HG03039 (cell line): ENCODE measurements around the gene ANKRD11.
"Not testable (repeated sequence)": the region's sequence is repeated elsewhere in the genome, so short reads cannot be mapped to it uniquely, and the experiment has no call there.

Source experiments
- ATAC-seq: cut with Tn5 transposase; IDR thresholded peaks from one replicate; pipeline ENCODE4 v1.9.1; 2021; ENCODE audit warnings: mild to moderate bottlenecking, moderate library complexity; ENCODE audit not compliant: unreplicated experiment

ANKRD11 gene

DNA sequence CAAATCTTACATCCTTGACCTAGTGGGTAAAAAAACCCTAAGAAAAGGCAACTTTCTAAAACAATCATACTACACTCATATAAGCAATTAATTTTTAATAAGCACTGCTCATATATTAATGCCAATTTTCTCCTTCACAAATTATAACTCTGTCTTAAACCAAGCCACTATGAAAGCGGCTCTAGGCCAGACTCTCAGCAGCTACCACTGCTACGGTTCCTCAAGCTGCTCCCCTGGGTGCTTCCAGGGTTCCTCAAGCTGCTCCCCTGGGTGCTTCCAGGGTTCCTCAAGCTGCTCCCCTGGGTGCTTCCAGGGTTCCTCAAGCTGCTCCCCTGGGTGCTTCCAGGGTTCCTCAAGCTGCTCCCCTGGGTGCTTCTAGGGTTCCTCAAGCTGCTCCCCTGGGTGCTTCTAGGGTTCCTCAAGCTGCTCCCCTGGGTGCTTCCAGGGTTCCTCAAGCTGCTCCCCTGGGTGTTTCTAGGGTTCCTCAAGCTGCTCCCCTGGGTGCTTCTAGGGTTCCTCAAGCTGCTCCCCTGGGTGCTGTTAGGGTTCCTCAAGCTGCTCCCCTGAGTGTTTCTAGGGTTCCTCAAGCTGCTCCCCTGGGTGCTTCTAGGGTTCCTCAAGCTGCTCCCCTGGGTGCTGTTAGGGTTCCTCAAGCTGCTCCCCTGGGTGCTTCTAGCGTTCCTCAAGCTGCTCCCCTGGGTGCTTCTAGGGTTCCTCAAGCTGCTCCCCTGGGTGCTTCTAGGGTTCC is 35.8 kb downstream of the ANKRD11 start:
- ATAC-seq = not testable (repeated sequence)

- no peak for ATAC-seq
Observed at GRCh38 chr16:89453501-89454321, 36.6 kb downstream of the ANKRD11 start.

GRCh38 chr16:89452925-89453324 is 37.4 kb downstream of the ANKRD11 start:
- no peak for ATAC-seq

DNA sequence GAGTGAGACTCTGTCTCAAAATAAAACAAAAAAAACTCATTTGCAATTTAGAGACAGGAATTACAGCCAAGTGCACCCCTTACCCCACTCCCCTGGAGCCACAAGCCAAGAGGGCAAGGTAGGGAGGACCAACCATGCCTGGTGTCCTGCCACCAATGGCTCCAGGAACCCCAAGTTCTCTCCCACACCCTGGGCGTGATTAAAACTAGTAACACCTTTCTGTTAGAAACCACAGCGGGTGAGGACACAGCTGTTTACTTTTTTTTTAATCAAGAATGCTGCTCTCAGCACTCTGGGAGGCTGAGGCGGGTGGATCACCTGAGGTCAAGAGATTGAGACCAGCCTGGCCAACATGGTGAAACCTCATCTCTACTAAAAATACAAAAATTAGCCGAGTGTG is 38.1 kb downstream of the ANKRD11 start:
- ATAC-seq = no peak

GRCh38 chr16:89450537-89450936 is 39.8 kb downstream of the ANKRD11 start:
- no peak for ATAC-seq

DNA sequence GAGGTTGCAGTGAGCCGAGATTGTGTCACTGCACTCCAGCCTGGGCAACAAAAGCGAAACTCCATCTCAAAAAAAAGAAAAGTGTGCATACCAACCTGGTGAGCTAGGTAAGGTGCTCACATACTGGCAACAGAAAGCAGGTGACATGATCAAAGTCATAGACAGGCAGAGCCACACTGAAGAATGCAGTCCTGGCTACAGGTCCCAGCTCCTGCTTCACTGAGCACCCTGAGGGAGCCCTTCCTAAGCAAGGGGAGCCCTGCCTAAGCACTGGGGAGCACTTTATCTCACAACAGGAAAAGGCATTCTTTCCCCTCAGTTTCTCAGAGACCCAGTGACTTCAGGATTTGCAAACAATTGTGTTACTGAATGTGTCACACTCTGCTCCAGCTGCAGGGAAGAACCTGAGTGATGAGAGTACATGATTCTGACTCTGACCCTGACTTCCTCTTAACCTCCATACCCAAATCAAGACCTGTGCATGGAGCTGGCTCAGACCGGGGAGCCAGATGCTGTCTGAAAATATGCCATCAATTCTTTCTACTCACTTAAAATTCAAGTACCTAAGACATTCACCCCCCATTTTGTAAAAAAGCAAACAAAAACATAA is 40.5 kb downstream of the ANKRD11 start:
- ATAC-seq = no peak

DNA sequence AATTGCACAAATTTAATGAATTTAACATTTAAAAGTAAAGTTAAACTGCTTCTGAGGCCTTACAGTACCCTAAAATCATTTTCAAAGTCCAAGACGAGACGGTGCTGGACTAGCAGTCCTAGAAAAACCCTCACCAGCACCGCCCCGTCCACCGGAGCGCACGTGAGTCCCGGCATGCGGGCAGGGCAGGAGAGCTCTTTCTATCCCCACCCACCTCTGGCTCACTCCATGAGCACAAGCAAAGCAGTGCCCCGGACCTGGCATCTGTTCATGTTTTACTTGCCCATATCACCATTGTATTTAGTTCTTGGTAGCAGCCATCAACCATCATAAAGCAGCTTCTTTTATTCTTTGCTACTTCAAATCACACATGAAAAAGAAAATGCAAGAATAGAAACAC is 41.7 kb downstream of the ANKRD11 start:
- no peak for ATAC-seq

DNA sequence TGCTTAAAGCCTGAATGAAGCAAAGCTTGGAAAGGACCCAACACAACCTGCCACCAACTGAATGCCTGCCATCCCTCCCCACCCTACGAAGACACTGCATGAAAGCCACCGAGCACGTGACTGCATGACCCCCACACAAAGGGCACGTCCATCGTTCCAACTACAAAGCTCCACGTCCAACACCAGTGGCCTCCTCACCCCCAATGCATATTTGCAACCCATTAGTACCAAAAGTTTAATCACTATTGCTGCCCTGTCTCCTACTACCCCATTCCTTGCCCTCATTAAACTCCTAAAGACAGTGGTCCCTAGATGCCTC is 43.4 kb downstream of the ANKRD11 start:
- no peak for ATAC-seq

- ATAC-seq = no peak
Observed at GRCh38 chr16:89446136-89446974, 44.0 kb downstream of the ANKRD11 start.

DNA sequence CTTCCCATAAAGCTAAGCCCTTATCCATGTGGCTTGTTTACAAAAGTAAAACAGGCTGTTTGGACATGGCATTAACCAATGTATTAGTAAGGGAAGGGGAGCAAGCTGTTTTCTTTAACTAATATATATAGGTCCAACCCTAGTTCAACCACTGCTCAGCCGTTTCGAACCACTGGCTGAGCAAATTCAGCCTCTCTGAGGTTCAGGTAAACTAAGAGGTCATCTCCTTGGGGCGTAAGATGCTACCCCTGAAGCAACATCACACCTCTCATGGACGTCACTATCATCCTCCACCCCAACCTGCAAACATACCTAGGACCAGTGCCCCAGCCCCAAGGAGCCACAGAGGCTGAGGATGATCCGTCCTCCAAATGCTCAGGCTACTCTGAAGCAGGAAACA is 45.2 kb downstream of the ANKRD11 start:
- no peak for ATAC-seq

DNA sequence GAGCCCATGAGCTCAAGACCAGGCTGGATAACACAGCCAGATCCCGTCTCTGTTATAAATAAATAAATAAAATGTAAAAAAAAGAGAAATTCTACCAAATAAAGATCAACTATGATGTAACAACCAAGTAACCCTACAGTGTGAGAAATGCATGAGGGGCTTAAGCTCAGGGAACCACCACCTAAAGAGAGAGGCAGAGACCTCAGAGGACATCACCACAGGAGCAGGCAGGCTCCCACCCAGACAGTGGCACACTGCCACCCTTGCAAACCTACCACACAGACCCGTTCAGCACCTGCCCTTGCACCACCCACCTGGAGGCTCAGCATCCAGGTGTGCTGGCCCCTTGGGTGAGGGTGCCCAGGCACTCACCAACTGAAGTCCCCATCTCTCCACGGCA is 45.6 kb downstream of the ANKRD11 start:
- no peak for ATAC-seq

DNA sequence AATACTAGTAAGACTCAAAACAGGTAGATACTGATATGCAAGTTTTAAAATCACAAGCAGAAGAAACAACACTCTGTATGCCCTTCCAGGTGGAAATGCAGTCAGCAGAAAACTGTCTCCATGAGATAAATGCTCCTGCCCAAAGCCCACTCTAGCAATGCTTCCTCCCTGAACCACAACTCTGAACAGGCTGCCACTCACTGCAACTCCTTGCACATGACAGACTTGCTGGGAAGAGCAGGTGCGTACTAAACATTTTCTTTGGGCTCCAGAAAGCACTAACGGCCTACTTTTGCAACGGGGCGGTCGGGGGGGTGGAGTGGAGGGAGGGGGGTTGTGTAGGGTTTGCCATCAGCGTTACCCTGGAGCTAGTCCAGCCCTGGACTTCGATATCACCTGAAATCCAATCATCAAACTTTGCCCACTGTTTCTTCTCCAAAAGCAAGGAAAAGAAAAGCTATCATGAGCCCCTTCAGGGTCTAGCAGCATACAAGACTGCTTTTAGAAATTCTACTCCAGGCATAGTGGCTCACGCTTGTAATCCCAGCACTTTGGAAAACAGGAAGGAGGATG is 46.1 kb downstream of the ANKRD11 start:
- ATAC-seq = no peak

DNA sequence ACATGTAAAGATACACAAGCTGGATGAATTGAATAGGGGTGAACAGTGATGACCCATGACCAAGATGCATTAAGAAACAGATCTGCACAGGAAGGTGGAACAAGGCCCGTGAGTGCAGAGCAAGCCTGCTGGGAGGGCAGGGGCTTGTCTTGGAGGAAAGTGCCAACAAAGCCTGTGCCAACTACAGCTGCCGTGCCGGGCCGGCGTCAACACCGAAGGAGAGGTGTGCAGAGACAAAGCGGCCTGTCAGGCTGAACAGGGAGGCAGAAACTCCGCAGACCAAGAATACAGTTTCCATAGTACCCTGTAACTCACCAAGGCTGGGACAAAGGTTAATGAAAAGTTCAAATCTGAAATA is 46.7 kb downstream of the ANKRD11 start:
- no peak for ATAC-seq

GRCh38 chr16:89442990-89443726 is 47.2 kb downstream of the ANKRD11 start:
- ATAC-seq = no peak

GRCh38 chr16:89442588-89442987 is 47.8 kb downstream of the ANKRD11 start:
- ATAC-seq = no peak

GRCh38 chr16:89439659-89440058 is 50.7 kb downstream of the ANKRD11 start:
- ATAC-seq = no peak

DNA sequence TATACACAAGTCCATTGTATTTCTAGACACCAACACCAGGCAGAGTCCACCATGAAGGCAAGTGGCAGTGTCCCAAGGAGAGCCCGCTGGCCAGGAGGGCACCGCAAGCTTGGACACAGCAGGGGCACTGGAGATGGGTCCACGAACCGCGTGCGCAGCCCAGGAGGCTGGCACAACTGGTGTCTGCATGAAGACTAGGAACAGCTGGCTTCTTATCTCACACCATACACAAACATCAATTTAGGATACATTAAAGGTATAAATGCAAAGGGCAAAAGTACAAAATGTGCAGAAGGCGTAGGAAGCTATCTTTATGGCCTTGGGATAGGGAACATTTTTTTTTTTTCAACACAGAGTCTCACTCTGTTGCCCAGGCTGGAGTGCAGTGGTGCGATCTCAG is 52.4 kb downstream of the ANKRD11 start:
- ATAC-seq = no peak

GRCh38 chr16:89437251-89437987 is 52.9 kb downstream of the ANKRD11 start:
- no peak for ATAC-seq

GRCh38 chr16:89436366-89436765 is 54.0 kb downstream of the ANKRD11 start:
- ATAC-seq = no peak

- ATAC-seq = not testable (repeated sequence)
Observed at GRCh38 chr16:89435059-89435458, 55.3 kb downstream of the ANKRD11 start.
